Activated effector memory CD4-positive, alpha-beta T cell treated with anti-CD3 and anti-CD28 coated beads, Interleukin-2, amount 50 U/mL, for 16 hours (primary cell): ENCODE data around the gene ATP2A1.
"Not testable (repeated sequence)": the region's sequence is repeated elsewhere in the genome, so short reads cannot be mapped to it uniquely, and the experiment has no call there.

ENCODE experiments used
- DNase-seq: peaks from one replicate; pipeline ENCODE4 v3.0.0-alpha.2; 2020

The ATP2A1 gene

DNA sequence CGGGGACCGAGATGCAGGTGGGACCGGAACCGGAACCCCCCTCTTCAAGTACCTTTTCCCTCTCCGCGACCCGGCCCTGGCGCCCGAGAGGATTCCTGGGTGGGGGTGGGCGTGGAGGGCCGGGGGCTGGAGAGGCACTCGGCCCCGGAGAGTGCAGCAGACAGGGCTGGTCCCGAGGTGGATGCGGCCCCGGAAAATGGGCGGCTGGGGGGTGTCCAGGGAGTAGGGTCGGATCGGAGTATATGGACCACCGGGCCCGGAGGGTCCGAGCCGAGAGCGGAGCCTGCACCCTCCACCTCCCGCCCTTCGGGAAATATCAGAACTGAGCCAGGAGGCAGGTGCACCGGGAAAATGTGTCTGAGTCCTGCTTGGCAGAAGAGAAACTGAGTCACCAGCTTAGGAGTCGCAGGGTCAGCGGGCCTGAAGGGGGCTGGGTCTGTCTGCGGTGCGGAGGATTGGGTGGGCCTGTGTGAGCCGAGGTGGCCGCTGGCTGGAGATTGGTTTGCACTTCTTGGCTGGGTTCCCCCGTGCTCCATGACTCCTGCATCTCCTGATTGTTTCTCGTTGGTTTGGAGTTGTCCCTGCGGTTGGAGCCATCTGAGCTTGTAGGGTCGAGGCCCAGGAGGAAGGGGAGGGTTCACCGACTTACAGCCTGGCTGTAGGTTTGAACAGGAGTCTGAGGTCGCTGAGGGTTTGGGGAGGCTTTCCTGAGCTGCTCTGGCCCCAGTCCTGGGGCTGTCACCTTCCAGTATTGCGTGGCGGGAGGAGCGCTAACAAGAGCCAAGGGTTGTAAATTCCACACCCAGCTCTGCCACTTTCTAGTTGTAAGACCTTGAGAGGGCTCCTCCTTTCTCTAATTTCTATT lies 14.1 kb upstream of the ATP2A1 start:
- peak; percentile 70 for DNase-seq

DNA sequence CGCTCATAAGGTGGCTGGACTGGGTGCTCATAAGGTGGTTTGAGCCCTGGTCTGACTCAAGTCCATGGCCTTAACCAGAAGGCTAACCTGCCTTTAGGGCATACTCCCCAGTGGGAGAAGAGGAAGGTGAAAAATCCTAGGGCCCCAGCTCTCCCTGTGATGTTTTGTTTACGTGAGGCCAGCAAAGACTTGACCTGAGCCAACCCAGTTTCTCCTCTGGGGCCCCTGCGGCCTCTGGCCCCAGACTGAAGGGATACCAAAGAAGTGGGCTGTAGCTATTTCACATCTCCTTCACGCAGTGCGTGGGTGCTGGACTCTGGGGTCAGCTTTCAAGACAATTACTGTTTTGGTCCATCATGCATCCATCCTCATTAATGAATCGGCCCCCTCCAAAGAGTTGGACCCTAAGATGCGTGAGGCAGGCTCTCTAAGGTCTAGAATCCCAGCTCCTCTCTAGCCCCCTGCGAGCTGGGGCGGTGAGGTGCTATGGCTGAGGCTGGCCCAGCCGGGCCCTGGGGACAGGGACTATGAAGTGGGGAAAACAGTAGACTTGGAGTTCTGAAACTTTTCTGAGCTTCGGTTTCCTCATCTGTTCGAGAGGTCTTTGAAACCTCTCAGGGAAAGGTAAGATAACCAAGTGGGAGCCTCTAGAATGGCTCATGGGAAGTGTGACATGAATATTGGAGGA lies 13.1 kb upstream of the ATP2A1 start:
- DNase-seq = no peak

DNA sequence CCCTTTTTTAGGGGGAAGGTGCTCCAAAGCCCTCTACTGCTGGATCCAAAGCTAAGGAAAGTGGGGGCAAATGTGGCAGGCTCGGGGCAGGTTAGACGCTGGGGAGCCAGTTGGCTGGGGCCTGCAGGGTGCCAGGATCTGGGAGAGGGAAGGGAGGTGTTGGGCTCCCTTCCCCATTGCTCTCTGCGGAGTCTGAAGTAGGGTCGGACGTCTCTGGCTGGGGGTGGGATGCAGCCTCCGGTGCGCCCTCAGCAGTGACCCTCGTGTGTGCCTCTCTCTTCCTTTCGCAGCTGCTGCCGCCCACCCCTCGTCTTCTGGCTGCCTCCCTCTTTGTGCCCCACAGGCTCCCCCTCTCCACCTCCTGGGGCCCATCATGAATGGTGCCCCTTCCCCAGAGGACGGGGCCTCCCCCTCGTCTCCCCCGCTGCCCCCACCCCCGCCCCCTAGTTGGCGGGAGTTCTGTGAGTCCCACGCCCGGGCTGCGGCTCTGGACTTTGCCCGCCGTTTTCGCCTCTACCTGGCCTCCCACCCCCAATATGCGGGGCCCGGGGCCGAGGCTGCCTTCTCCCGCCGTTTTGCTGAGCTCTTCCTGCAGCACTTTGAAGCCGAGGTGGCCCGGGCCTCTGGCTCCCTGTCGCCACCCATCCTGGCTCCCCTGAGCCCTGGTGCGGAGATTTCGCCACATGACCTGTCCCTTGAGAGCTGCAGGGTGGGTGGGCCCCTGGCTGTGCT lies 12.4 kb upstream of the ATP2A1 start:
- no peak for DNase-seq

DNA sequence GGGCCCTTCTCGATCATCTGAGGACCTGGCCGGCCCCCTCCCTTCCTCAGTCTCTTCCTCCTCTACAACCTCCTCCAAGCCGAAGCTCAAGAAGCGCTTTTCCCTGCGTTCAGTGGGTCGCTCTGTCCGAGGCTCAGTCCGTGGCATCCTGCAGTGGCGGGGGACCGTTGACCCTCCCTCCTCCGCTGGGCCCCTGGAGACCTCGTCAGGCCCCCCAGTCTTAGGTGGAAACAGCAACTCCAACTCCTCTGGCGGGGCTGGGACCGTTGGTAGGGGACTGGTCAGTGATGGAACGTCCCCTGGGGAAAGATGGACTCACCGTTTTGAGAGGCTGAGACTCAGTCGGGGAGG lies 11.9 kb upstream of the ATP2A1 start:
- DNase-seq = no peak

DNA sequence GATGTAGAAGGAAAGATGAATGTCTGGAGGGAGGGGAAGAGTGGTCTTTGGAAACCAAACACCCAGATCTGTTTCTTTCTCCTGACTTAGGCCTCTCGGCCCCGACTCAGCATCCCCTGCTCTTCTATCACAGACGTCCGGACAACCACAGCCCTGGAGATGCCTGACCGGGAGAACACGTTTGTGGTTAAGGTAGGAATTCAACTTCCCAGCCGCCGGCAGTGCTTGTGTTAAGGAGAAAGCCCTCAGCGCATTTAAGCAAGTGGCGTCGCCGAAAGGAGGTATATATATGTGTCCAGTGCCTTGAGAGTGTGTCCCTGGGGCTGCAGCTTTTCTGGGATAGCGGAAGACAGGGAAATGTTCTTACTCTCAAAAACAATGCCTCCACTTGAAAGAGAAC lies 11.0 kb upstream of the ATP2A1 start:
- no peak for DNase-seq

DNA sequence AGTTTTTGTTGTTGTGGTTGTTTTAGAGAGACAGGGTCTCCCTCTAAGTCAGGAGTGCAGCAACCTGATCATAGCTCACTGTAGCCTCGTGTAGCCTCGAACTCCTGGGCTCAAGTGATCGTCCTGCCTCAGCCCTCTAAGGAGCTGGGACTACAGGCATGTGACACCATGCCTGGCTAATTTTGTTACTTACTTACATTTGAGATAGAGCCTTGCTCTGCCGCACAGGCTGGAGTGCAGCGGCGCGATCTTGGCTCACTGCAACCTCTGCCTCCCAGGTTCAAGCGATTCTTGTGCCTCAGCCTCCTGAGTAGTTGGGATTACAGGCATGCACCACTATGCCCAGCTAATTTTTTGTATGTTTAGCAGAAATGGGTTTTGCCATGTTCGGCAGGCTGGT lies 10.6 kb upstream of the ATP2A1 start:
- not testable (repeated sequence) for DNase-seq

DNA sequence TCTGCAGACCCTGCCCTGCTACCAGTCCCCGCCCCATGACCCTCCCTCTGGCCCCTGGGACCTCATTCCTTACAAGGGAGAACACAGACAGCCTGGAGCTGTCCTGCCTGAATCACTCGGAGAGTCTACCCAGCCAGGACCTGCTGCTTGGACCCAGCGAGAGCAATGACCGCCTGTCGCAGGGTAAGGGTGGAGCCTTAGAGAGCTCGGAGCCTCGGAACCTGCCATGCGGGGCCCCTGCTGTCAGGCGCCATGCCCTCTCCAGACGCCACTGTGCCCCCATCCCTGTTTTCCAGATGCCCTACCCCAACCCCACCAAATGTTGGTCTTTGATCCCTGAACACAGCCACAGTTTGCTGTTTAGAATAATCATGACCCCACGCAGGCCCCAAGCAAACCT lies 9.1 kb upstream of the ATP2A1 start:
- DNase-seq = no peak

DNA sequence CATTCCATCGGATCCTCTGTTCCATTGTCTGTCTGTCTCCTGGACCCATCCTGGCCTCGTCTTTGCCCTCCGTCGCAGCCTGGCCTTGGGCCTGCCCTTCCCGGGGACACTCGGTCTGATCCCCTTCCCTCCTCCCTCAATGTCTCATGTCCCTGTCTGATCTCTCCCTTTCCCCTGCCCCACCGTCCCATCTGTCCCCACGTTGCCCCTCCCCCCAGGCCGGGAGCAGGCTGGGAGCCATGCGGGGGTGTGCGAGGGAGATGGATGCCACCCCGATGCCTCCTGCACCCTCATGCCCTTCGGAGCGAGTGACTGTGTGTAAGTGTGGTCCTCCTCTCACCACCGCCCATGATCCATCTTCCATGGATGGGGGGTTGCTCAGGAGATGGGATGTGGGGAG lies 5.3 kb upstream of the ATP2A1 start:
- no peak for DNase-seq

DNA sequence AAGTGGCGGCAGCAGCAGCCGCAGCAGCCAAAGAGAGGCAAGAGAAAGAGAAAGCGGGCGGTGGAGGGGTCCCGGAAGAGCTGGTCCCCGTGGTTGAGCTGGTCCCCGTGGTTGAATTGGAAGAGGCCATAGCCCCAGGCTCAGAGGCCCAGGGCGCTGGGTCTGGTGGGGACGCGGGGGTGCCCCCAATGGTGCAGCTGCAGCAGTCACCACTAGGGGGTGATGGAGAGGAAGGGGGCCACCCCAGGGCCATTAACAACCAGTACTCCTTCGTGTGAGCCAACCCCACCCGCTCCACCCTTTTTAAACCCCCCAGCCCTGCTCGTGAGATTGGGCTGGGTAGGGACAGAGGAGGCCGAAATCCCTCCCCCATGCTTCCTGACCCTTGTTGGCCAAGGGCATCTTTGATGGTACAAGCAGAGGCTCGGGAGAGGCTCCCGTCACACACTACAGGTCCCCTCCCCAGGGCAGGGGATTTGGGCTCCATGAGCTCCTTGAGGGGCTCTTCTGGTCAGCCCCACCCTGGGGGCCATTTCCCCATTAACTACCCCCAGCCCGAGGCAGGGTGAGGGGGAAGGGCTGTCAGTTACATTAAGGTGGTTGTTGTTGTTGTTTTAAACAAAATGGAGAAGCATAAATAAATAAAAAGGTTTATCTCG lies 4.6 kb upstream of the ATP2A1 start:
- peak; percentile 85 for DNase-seq

DNA sequence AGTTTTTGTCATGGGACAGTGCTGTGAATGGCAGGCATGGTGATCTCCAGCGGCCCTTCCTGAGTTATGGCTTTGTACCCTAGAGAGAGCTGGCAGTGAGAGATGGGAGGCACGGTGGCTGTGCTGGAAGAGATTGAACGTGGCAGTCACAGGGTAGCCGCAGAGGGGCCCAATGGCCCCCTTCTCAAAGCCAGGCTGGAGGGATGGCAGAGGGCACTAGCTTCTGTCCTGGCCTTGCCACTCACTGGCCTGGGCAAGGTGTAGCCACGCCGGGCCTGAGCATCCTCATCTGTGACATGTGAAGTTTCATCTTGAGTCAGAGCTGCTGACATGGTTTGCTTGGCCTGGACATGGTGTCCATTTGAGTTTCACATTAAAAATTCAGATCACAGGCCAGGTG lies 3.9 kb upstream of the ATP2A1 start:
- DNase-seq = no peak

DNA sequence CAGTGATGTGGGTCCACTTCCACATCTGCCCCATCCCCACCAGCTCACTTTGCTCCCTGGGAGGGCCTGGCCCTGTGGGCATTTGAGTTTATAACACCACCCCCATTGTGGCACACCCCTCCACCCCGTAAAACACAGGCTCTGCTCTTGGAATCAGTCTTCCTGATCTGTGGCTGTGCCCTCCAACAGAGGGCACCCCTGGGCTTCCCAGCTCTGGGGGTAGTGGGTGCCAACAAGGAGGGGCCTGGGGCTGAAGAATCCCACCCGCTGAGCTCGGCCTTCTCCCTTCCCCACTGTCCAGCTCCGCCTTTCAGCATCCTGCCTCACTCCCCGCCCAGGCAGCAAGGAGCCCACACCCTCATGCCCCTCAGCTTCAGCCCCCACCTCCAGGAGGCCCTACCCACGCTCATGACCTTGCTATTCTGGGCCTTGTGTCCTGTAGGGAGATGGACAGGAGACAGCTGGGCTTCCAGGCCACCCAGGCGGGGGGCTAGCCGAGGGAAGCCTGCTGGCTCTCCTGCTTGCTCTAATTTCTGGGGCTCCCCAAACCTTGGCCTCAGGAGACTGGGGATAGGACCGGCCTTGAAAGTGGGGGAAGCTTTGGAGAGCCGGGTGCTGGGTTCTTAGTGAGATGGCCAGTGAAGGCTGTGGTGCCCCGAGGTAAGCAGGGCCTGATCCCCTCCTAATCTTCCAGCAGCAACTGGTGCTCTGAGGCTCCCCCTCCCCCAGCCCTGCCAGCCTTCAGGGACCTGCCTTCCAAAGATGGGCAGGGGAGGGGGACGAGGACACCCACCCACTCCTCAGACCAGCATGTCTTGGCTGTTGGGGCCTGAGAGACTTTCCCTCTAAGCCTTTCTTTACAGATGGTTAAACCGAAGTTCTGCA lies 2.9 kb upstream of the ATP2A1 start:
- DNase-seq = no peak

DNA sequence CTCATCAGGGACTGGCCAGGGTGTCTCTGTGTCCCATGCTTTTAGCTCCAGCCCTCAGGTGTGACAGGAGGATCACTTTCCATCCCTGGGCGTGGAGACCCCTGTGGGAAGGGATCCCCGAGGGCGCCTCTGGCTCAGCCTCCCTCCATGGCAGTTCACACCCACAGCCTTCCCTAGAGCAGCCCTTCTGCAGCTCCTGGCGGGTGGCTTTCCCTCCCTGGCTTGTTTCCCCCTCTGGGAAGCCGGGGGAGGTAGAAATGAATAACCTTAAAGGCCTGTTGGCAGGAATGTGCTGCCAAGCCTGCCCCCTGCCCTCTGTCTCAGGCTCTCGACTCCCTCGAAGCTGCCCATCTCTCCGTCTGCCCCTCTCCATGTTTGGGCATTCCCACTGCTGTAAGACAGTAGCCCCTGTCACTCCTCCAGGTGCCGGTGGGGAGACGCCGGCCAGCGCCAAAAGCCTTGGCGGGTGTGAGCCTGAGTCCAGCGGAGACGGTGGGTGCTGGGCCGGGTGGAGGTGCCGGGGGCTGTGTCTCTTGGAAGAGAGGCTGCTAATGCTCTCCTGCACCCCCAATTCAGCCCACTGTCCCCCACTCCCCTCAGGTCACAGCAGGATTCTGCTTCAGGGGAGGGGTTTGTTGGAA lies 2.1 kb upstream of the ATP2A1 start:
- no peak for DNase-seq

DNA sequence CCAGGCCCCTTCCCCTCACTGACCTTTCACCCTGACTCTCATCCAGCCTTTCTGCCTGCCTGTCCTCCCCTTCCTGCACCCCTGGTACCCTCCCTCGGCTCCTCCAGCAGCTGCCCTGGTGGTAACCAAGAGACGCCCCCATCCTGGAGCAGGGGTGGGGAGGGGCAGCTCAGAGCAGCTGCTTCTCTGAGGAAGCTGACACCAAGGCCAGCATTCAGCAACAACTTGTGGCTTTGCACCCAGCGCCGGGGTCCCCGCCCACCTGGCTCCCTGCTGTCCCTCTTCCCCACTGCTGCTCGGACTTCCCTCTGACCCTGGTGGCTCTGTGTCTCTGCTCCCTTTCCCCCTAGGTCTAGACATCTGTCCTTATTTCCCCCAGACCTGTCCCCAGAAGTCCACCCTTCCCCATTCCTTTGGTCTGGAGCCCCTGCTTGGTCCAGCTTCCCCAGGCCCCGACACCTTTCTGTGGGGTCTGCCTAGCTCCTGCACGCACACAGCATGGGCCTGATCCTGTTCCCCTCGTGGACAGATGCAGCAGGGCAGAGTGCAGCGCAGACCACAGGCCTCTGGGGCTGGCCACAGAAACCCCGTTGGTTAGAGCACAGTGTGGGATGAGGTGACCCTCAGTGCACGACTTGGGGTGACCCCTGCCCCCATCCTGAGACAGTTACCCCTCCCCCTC lies 1.2 kb upstream of the ATP2A1 start:
- DNase-seq = no peak

DNA sequence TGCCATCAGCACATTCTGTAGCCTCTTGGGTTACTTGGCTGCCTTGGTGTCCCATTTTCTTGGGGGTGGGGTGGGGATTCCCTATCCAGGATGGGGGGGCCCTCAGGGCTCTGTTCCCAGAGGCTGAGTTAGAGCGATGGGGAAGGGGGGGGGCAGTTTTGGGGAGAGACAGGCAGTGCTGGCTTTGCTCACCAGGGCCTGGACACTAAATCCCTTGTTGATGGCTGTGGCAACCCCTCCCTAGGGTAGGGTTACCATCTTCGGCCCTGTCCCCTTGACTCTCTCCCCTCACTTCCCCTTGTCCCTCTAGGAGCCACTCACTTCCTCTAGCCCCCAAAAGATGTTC lies 660 bp upstream of the ATP2A1 start:
- DNase-seq = no peak

DNA sequence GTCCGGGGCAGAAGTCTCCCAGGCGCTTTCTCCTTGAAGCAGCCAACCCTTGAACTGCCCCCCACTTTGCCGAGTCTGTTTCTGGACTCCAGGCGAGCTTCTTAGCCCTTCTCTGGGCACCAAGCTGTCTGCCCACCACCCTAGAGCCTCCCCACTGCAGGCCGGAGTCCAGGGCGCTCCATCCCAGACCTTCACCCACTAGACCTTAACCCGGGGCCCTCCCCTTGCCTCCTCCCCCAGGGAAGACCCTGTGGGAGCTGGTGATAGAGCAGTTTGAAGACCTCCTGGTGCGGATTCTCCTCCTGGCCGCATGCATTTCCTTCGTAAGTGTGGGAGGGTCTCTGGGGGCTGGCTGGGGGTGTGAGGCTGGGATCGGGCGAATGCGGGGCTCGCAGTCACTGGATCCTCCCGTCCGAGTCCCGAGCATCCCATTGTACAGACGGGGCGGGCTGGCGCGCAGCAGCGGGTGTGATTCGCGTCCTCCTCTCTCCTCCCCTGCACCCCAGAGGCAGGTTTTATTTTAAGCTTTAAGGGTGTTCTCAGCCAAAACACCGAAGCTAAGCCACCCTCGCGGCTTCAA lies 1.1 kb downstream of the ATP2A1 start:
- no peak for DNase-seq

DNA sequence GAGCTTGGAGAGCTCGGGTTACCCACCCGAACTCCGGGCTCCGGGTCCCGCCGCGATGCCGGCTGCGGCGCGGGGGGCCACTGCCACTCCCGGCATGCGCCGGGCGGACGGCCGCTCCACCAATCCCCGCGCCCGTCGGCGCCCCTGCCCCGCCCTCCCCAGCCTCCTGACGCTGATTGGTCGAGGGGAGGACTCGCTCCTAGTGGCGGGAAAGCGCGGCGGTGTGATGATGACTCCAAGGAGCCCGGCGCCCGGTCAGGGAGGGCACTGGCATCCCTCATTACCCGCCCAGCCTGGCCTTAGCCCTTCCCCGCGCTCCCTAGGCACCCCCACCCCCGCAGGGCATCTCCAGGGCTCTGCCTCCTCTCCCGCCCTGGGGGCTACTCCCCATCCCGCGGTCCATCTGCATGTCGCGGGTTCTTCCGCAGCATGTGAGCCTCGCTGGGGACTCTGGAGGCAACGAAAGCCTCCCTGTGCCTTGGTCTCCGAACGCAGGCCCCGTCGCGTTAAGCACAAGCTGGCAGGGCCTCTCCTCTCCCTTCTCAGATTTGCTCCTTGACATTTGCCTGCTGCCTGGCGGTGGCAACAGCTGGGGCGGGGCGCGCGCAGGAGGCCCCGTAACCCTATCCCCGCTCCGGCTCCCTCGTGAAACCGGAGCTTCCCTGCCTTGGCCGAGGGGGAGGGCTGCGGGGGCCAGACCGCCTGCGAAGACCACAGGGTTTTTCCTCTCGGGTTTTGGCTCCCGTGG lies 1.7 kb downstream of the ATP2A1 start:
- DNase-seq = peak; percentile 96

DNA sequence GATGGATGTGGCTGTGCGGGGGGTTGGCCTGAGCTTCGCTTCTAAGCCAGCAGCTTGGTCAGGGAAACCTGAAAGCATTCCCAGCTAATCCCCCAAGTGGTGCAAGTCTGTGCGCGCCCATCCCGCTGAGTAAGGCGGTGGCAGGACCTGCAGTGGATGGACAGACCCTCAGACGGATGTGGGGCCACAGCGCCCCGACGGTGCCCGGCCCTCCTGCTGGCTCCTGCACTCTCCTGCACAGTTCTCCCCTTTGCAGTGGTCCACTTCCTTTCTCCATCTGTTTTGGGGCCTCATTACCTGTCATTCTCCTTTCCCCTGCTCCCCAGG lies 2.3 kb downstream of the ATP2A1 start:
- no peak for DNase-seq

DNA sequence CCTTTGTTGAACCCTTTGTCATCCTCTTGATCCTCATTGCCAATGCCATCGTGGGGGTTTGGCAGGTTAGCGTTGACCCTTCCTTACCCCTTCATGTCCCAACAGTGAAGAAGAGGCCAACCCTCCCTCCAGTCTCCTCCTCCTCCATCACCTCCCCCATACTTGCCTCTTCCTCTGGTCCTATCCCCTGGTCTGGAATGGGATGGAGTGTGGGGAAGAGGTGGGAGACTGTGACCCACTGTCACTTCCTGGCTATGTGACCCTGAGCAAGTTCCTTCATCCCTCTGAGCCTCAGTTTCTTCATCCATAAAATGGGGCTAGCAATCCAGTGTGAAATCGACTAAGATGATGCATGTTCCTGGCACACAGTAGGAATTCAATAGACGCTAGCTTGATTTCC lies 2.7 kb downstream of the ATP2A1 start:
- no peak for DNase-seq

DNA sequence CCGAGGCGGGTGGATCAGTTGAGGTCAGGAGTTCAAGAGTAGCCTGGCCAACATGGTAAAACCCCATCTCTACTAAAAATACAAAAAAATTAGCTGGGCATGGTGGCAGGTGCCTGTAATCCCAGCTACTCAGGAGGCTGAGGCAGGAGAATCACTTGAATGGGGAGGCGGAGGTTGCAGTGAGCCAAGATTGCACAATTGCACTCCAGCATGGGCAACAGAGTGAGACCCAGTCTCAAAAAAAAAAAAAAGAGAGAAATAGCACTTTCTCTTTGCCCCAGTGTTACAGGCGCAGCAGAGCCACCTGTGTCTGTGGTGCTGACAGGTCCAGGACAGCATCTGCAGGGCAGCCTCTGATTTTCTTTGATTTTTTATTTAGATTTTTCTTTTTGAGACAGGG lies 3.3 kb downstream of the ATP2A1 start:
- DNase-seq = not testable (repeated sequence)

DNA sequence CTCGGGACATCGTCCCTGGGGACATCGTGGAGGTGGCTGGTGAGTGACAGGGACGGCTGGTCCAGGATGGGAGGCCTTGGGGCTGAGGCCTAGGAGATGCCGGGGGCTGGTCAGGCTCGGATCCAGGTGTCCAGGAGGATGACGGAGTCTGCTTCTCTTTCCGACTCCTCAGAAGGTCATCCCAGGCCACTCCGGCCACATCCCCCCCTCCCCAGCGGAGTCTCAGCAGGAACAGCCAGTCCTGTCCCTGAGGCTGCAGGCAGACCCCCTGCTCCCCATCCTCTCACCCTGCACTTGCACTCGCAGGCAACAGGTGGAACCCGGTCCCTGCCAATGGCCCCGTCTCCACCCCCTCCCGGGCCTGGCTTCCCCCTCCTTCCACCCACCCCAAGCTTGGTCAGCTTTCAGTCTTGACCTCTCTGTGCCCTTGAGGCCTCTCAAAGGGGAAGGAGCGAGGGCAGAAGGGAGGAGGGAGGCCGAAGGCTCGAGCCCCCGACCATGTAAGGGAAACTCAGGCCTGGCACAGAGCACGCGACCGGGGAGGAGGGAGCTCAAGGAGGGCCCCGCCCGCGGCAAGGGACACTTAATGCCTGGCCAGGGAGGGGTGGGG lies 4.4 kb downstream of the ATP2A1 start:
- no peak for DNase-seq
